GM12891 (cell line): ENCODE measurements around the gene SYNC.
"Not testable (repeated sequence)": the region's sequence is repeated elsewhere in the genome, so short reads cannot be mapped to it uniquely, and the experiment has no call there.

ENCODE experiments used
- POLR2A ChIP-seq: IDR thresholded peaks from 2 replicates; pipeline ENCODE4 v1.6.1; 2011; ENCODE audit warnings: low read depth, low read length, control low read depth
- POLR2AphosphoS5 ChIP-seq: IDR thresholded peaks from 2 replicates; pipeline ENCODE4 v1.6.1; 2011; ENCODE audit warnings: low read depth, low read length, control low read depth
- SPI1 ChIP-seq: IDR thresholded peaks from 2 replicates; pipeline ENCODE4 v1.6.1; 2011; ENCODE audit warnings: low read depth, low read length, control low read depth
- TAF1 ChIP-seq: IDR thresholded peaks from 2 replicates; pipeline ENCODE4 v1.6.1; 2011; ENCODE audit warnings: low read depth, low read length, control low read depth

DNA sequence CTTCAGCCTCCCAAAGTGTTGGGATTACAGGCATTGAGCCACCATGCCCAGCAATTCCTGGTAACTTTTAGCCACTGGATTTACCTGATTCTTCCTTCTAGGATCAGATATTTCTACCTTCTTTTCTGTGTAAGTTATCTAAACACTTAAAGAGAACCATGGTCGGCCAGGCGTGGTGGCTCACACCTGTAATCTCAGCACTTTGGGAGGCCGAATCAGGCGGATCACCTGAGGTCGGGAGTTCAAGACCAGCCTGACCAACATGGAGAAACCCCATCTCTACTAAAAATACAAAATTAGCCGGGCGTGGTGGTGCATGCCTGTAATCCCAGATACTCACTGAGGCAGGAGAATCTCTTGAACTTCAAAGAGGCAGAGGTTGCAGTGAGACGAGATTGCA, 5.6 kb downstream of the SYNC start:
- TF ChIP-seq POLR2AphosphoS5, POLR2A, TAF1, SPI1: not testable (repeated sequence)
